MG63 (cell line): ENCODE measurements around the gene MYADML2. TPM values are rescaled to one million over a fixed set of nuclear protein-coding genes. Genes with fewer than 3 reads are reported as not detected.

Source experiments
- DNase-seq: peaks from one replicate; pipeline ENCODE4 v3.0.0-alpha.2; 2020
- H3K27me3 ChIP-seq: fragments of 250-450 bp; sonication (Bioruptor Pico); 2 replicates; pipeline ENCODE4 v1.5.1; 2020; ENCODE audit warnings: mild to moderate bottlenecking, moderate library complexity
- H3K36me3 ChIP-seq: fragments of 250-450 bp; sonication (Bioruptor Pico); 2 replicates; pipeline ENCODE4 v1.5.1; 2020; ENCODE audit warnings: mild to moderate bottlenecking, moderate library complexity
- H3K4me3 ChIP-seq: fragments of 250-450 bp; sonication (Bioruptor Pico); 2 replicates; pipeline ENCODE4 v1.5.1; 2020; ENCODE audit warnings: mild to moderate bottlenecking, moderate library complexity
- H3K9me3 ChIP-seq: fragments of 250-450 bp; sonication (Bioruptor Pico); 2 replicates; pipeline ENCODE4 v1.5.1; 2020; ENCODE audit warnings: mild to moderate bottlenecking, moderate library complexity
- total RNA-seq: library from RNA; depleted of rRNA; stranded (reverse); fragments of >200 nt; shearing (Covaris generic); gene quantifications from 2 replicates; pipeline ENCODE4 v1.2.3, GENCODE V29; 2014; ENCODE audit warnings: low replicate concordance

The MYADML2 gene
- total RNA-seq, 1 experiment from 2014 or later = not detected

GRCh38 chr17:81962499-81963441 is 15.7 kb upstream of the MYADML2 start:
- Histone ChIP-seq H3K36me3 (no peaks in the 10 kb centered on the region), H3K4me3 (no peak overlapping the region), H3K27me3 (peaks cover 17% of the 10 kb centered on the region), H3K9me3 (no peaks in the 10 kb centered on the region)
- no peak for DNase-seq

- Histone ChIP-seq H3K36me3 (no peaks in the 10 kb centered on the region), H3K4me3 (no peak overlapping the region), H3K27me3 (peaks cover 17% of the 10 kb centered on the region), H3K9me3 (no peaks in the 10 kb centered on the region)
- no peak for DNase-seq
Measured at GRCh38 chr17:81961521-81962498, 14.8 kb upstream of the MYADML2 start.

- Histone ChIP-seq H3K9me3 (no peaks in the 10 kb centered on the region), H3K27me3 (peaks cover 17% of the 10 kb centered on the region), H3K4me3 (peak within 1 kb of the TSS; percentile 24), H3K36me3 (no peaks in the 10 kb centered on the region)
- peak; percentile 65 for DNase-seq
Measured at GRCh38 chr17:81961087-81961511, 14.1 kb upstream of the MYADML2 start, which contains the start of gene NOTUM. TSS of gene NOTUM (minus strand) at chr17:81961187. CDS start at chr17:81960909, 278 bp downstream.

- Histone ChIP-seq H3K9me3 (no peaks in the 10 kb centered on the region), H3K4me3 (peak overlapping the region; percentile 24), H3K27me3 (peaks cover 17% of the 10 kb centered on the region), H3K36me3 (no peaks in the 10 kb centered on the region)
- peak; percentile 14 for DNase-seq
Measured at GRCh38 chr17:81960130-81960958, 13.3 kb upstream of the MYADML2 start.

- no peaks in the 10 kb centered on the region for H3K36me3 ChIP-seq
- H3K9me3 ChIP-seq = no peaks in the 10 kb centered on the region
- peaks cover 17% of the 10 kb centered on the region for H3K27me3 ChIP-seq
- DNase-seq = peak; percentile 53
- H3K4me3 ChIP-seq = peak overlapping the region; percentile 24
Measured at GRCh38 chr17:81959362-81960129, 12.5 kb upstream of the MYADML2 start.

GRCh38 chr17:81958633-81959342 is 11.8 kb upstream of the MYADML2 start:
- no peak for DNase-seq
- no peak overlapping the region for H3K4me3 ChIP-seq
- no peaks in the 10 kb centered on the region for H3K36me3 ChIP-seq
- peaks cover 17% of the 10 kb centered on the region for H3K27me3 ChIP-seq
- no peaks in the 10 kb centered on the region for H3K9me3 ChIP-seq

- Histone ChIP-seq H3K36me3 (no peaks in the 10 kb centered on the region), H3K27me3 (peaks cover 17% of the 10 kb centered on the region), H3K9me3 (no peaks in the 10 kb centered on the region), H3K4me3 (no peak overlapping the region)
- no peak for DNase-seq
Measured at GRCh38 chr17:81957691-81958432, 10.8 kb upstream of the MYADML2 start.

GRCh38 chr17:81956607-81957589 is 9.9 kb upstream of the MYADML2 start:
- peaks cover 17% of the 10 kb centered on the region for H3K27me3 ChIP-seq
- H3K4me3 ChIP-seq = no peak overlapping the region
- no peak for DNase-seq
- no peaks in the 10 kb centered on the region for H3K9me3 ChIP-seq
- H3K36me3 ChIP-seq = no peaks in the 10 kb centered on the region

- Histone ChIP-seq H3K4me3 (no peak overlapping the region), H3K9me3 (no peaks in the 10 kb centered on the region), H3K27me3 (peaks cover 17% of the 10 kb centered on the region), H3K36me3 (no peaks in the 10 kb centered on the region)
- no peak for DNase-seq
Measured at GRCh38 chr17:81955756-81956544, 8.9 kb upstream of the MYADML2 start.

- H3K27me3 ChIP-seq = peaks cover 12% of the 10 kb centered on the region
- H3K9me3 ChIP-seq = no peaks in the 10 kb centered on the region
- H3K36me3 ChIP-seq = no peaks in the 10 kb centered on the region
- DNase-seq = no peak
- no peak overlapping the region for H3K4me3 ChIP-seq
Measured at GRCh38 chr17:81955058-81955681, 8.1 kb upstream of the MYADML2 start.

GRCh38 chr17:81954131-81955057 is 7.4 kb upstream of the MYADML2 start:
- H3K36me3 ChIP-seq = no peaks in the 10 kb centered on the region
- no peak for DNase-seq
- H3K27me3 ChIP-seq = peaks cover 8% of the 10 kb centered on the region
- no peak overlapping the region for H3K4me3 ChIP-seq
- H3K9me3 ChIP-seq = no peaks in the 10 kb centered on the region
